Neural progenitor cell (in vitro differentiated cells): ENCODE data around the gene SLC27A3.

ENCODE experiments used
- CTCF ChIP-seq: fragments of 200-600 bp; sonication (generic); IDR thresholded peaks from 2 replicates; pipeline ENCODE4 v1.5.1; 2017; ENCODE audit warnings: antibody characterized with exemption, mild to moderate bottlenecking
- EZH2 ChIP-seq: fragments of 200-600 bp; sonication (generic); IDR thresholded peaks from 2 replicates; pipeline ENCODE4 v1.6.1; 2017; ENCODE audit warnings: antibody characterized with exemption, mild to moderate bottlenecking, moderate library complexity

DNA sequence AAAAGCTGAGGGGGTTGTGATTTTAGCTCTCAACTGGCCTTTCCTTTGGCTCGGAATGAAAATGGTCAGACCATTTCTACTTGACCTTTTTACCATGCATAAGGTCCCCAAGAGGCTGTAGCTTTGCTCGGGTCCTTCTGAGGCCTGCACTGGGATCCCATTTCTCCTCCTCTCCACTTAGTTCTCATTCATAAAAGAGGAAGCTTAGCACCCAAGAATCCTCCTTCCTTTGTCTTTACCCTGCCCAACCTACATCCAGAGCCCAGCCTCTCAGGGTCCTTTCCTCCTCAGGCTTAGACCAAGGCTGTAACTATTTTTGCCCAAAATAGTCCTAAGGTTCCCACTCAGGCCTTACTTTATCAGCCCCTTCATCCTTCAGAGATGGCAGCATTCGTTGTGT is 6.0 kb upstream of the SLC27A3 start:
- no peak for TF ChIP-seq EZH2
- TF ChIP-seq CTCF: no peak
